ENCODE data around the gene DBNL. TPM values are rescaled to one million over a fixed set of nuclear protein-coding genes. Genes with fewer than 3 reads are reported as not detected.
A peak's percentile ranks its signal among the peaks of the same experiment; 100 is the strongest.

Gene DBNL
- total RNA-seq, 4 donors from 2014 or later = 108 to 165 (median 138) TPM

DNA sequence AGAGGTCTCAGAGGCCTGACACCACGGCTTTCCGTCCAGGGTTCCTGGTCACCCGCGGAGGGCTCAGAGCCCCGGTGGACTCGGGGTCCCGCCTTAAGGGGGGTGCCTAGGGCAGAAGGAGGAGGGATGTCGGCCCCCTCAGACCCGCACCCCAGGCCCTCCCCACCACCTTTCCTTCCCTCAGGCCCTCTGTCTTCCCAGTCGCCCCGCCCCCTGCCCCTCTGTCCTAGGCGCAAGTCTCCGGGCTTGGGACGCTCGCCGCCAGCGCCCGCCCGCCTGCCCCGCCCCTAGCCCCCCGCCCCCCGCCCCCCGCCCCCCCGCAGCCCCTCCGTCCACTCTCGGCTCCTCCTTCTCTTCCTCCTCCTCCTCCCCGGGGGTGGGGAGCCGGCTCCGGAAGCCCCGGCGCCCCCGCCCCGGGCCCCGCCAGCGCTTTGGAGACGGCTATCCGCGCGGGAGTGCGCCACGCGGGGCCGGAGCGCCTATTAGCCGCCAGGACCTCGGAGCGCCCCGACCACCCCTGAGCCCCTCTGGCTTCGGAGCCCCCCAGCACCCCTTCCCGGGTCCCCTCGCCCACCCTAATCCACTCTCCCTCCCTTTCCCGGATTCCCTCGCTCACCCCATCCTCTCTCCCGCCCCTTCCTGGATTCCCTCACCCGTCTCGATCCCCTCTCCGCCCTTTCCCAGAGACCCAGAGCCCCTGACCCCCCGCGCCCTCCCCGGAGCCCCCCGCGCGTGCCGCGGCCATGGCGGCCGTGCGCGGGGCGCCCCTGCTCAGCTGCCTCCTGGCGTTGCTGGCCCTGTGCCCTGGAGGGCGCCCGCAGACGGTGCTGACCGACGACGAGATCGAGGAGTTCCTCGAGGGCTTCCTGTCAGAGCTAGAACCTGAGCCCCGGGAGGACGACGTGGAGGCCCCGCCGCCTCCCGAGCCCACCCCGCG, 59.7 kb downstream of the DBNL start, which contains the start of gene AEBP1:
Gene AEBP1, plus strand, starts transcription at position 423 of the 937 bp plus-strand sequence. Its CDS starts 321 bp downstream, at position 744.
- Histone ChIP-seq H3K27me3 (no peaks in the 10 kb centered on the region), H3K4me1 (peaks cover 0 to 14% of the 10 kb centered on the region in 2 donors), H3K9me3 (no peaks in the 10 kb centered on the region), H3K4me3 (replicated peaks in 1 of 3) (peak within 1 kb of the TSS in 1 of 3 donors; percentile 52), H3K36me3 (no peaks in the 10 kb centered on the region), H3K27ac (peak within 1 kb of the TSS; percentile 64 to 87 (median 87))
- 6 to 15% methylated on average over 17 to 51 of the region's 87 CpGs for WGBS, 2 donors
- TF ChIP-seq, protein P1, sequence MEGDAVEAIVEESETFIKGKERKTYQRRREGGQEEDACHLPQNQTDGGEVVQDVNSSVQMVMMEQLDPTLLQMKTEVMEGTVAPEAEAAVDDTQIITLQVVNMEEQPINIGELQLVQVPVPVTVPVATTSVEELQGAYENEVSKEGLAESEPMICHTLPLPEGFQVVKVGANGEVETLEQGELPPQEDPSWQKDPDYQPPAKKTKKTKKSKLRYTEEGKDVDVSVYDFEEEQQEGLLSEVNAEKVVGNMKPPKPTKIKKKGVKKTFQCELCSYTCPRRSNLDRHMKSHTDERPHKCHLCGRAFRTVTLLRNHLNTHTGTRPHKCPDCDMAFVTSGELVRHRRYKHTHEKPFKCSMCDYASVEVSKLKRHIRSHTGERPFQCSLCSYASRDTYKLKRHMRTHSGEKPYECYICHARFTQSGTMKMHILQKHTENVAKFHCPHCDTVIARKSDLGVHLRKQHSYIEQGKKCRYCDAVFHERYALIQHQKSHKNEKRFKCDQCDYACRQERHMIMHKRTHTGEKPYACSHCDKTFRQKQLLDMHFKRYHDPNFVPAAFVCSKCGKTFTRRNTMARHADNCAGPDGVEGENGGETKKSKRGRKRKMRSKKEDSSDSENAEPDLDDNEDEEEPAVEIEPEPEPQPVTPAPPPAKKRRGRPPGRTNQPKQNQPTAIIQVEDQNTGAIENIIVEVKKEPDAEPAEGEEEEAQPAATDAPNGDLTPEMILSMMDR (IDR thresholded peaks at IDR 0.05) = no peak
- no peak for TF ChIP-seq POLR2A (IDR thresholded peaks at IDR 0.05)
- intact Hi-C loops (cut with DNase I) = no loop called here
- peak in 1 of 2 donors; percentile 35 for DNase-seq

DNA sequence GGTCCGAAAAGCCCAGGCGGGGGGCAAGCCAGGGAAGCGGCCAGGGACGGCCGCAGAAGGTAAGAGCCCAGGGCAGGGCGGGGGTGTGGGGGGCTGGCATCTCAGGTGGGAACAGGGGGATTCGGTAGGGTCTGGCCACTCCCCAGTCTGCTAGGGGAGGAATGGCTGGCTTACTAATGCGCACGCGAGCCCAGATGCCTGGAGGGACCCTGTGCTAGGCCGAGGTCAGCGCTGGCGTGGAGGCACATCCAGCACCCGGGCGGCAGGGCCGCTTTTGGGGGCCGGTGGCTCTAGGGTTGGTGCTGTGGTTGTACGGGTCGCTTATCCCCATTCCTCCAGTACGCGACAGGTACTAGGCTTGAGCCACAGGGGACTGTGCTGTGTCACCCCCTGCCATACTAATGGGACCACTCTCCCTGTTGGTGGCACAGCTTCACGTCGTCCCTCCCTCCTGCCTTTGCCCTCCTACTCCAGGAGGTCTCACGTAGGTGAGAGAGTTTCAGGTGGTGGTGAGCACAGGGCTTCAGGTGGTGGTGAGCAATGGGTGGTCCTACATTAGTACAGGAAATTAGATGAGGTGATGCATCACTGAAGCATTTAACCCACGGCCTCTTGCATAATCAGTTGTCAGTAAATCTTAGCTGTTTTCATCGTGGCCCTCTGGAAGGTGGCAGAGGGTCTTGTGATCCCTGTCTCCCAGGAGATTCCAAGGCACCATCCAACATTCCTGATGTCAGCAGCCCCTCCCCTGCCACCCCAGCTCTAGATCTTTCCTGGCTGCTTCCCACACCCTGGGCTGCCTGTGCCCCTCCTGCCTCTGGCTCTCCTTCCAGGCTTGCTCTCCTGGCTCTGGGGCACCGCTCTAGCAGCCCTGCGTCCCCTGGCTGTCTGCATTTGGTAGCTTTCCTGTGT, 60.6 kb downstream of the DBNL start:
- no peak for TF ChIP-seq POLR2A (IDR thresholded peaks at IDR 0.05)
- TF ChIP-seq, protein P1 (IDR thresholded peaks at IDR 0.05) = no peak
- WGBS, 2 donors = 49 to 58% methylated on average over 7 to 9 of the region's 28 CpGs
- Histone ChIP-seq H3K9me3 (no peaks in the 10 kb centered on the region), H3K27ac (peak overlapping the region; percentile 64 to 87 (median 87)), H3K4me3 (replicated peaks in 1 of 3) (peak overlapping the region in 1 of 3 donors; percentile 52), H3K27me3 (no peaks in the 10 kb centered on the region), H3K36me3 (no peaks in the 10 kb centered on the region), H3K4me1 (peaks cover 0 to 14% of the 10 kb centered on the region in 2 donors)
- intact Hi-C loops (cut with DNase I) = no loop called here
- DNase-seq = peak in 1 of 2 donors; percentile 36

DNA sequence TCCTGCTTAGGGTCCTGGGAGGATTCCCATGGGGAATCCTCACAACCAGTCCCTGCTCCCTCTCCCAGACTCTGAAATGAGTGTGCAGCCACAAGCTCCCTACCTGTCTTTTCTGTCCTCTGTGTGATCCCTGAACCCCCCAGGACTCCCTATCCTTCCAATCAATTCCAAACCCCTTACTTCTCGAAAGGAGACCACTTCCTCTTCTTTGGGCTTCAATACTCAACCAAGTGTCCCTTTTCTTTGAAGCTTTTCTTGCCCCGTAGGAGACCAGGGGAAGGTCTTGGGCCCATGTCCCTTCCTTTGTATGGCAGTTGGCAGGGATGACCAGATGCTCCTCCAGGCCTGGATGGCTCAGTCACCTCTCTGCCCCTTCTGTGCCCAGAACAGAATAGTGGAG, 61.3 kb downstream of the DBNL start:
- H3K4me1 ChIP-seq = peaks cover 0 to 14% of the 10 kb centered on the region in 2 donors
- no peak for DNase-seq
- no peaks in the 10 kb centered on the region for H3K36me3 ChIP-seq
- intact Hi-C loops (cut with DNase I) = no loop called here
- WGBS, 2 donors = 78% methylated on average over 2 of the region's 2 CpGs
- H3K4me3 ChIP-seq (replicated peaks in 1 of 3) = peak overlapping the region in 1 of 3 donors; percentile 52
- TF ChIP-seq POLR2A (IDR thresholded peaks at IDR 0.05) = no peak
- TF ChIP-seq, protein P1 (IDR thresholded peaks at IDR 0.05) = no peak
- no peaks in the 10 kb centered on the region for H3K9me3 ChIP-seq
- H3K27ac ChIP-seq = peak overlapping the region in 2 of 3 donors; percentile 87
- no peaks in the 10 kb centered on the region for H3K27me3 ChIP-seq

DNA sequence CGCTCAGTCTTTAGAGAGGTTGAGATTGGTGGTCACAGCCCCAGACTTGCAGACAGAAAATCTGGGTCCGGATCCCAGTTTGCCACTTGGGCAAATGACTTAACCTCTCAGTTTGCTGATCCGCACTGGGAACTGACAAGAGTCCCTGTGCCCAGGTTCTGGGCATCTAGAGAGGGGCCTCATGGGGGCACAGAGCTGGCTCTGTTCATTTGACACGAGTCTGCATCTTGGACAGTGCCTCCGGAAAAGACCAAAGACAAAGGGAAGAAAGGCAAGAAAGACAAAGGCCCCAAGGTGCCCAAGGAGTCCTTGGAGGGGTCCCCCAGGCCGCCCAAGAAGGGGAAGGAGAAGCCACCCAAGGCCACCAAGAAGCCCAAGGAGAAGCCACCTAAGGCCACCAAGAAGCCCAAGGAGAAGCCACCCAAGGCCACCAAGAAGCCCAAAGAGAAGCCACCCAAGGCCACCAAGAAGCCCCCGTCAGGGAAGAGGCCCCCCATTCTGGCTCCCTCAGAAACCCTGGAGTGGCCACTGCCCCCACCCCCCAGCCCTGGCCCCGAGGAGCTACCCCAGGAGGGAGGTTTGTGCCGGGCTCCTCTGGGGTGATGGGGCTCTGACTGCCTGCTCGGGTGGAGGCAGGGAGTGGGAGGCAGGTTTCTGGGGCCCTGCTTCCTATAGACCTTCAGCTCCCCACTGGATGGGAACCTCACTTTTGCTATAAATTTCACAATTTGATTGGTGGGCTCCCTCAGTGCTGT, 62.0 kb downstream of the DBNL start:
- peaks cover 0 to 14% of the 10 kb centered on the region in 2 donors for H3K4me1 ChIP-seq
- TF ChIP-seq, protein P1 (IDR thresholded peaks at IDR 0.05) = no peak
- no peak for TF ChIP-seq POLR2A (IDR thresholded peaks at IDR 0.05)
- H3K27ac ChIP-seq = peak overlapping the region in 1 of 3 donors; percentile 87
- no peaks in the 10 kb centered on the region for H3K36me3 ChIP-seq
- WGBS, 2 donors = 80 to 86% methylated on average over 9 of the region's 10 CpGs
- DNase-seq = no peak
- no peaks in the 10 kb centered on the region for H3K9me3 ChIP-seq
- H3K27me3 ChIP-seq = no peaks in the 10 kb centered on the region
- intact Hi-C loops (cut with DNase I) = no loop called here
- peak overlapping the region in 1 of 3 donors; percentile 52 for H3K4me3 ChIP-seq (replicated peaks in 1 of 3)
